Stimulated activated CD4-positive, alpha-beta T cell treated with anti-CD3 and anti-CD28 coated beads, Interleukin-15, amount 100 ng/mL, for 24 hours (primary cell): ENCODE measurements around the gene ALAS1.

ENCODE experiments used
- DNase-seq: peaks from one replicate; pipeline ENCODE4 v3.0.0-alpha.2; 2020

Gene ALAS1

DNA sequence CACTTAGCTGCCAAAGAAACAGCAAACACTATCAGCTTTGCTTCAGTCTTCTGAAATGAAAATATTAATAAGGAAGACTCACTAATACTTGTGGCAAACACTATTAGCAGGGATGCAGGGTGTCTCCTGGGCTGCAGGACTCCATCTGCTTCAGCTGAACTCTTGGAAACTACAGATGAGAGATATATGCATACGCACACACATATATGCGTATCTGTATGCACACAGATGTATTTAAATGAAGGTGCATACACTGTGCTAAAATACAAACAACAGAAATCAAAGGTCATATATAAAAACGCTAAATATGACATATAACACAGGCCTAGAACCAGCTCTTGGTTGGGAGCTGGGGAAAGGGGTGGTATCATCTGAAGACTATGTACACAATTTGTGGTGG is 58.2 kb downstream of the ALAS1 start:
- DNase-seq, result no peak

DNA sequence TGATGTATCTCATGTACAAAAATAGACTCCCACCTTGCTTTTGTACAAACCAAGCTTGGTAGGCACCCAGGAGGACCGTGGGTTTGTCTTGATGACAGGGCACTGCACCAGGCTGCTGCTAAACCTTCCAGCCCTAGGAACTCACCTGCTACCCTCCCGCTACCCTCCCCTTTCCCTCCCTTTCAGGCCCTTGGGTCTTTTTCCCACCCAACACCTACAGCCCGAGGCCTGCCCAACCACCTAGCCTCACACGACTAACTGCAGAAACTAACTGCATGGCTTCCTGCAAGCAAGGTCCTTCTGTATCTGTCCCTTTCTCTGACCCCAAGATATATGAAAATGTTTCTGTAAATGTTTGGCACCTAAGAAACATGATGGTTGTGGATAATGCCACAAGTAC is 58.7 kb downstream of the ALAS1 start:
- DNase-seq, result no peak

DNA sequence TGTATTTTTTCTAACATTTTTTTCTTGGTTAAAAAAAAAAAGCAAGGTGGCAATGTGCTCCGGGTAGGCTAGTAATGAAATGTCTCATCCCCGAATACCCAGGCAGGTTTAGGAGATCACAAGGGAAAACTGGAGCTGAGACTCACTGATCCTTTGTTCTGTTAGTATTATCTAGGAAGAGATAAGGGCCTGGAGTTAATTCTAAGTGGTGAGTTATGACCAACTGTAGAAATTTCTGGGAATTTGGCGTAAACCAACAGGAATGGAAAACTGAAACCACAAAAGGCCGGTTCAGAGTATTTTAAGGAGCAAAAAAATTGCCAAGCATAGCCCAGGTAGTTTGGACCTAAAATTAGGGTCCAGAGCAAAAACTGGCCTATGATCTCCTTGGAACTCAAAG is 60.0 kb downstream of the ALAS1 start:
- DNase-seq, result no peak

DNA sequence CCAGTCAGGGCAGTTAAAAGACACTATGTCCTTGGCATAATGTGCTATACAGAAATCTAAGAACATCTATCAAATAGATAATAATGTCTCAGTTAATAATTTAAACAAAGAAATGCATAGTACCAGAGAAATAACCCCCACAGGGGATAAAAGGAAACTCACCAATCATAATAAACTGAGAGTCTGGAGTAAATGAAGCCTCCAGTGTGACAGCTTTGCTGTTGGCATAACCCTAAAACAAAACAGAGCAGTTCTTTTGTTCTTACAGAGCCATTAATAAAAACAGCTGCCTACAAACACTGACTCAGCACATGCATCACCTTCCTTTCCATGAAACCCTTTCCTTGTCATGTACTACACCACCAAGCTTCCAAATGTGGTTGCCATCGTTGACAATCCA is 61.1 kb downstream of the ALAS1 start:
- no peak for DNase-seq

DNA sequence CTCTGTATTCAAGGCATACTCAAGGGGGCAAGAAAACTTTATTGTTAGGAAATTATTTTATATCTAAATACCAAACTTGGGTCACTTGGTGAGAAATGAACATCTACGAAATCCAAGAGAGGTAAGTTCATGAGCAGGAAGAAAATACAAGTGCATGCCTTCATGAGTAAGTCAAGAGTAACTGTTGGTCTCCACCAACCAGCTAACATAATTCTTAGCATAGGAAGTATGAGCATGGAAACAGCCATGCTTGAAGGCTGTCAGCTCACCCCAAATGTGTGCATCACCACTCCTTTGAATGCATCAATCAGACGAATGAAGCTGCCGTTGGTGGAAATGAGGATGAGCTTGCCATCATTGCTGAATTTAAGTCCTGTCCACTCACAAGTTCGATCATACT is 61.5 kb downstream of the ALAS1 start:
- no peak for DNase-seq

DNA sequence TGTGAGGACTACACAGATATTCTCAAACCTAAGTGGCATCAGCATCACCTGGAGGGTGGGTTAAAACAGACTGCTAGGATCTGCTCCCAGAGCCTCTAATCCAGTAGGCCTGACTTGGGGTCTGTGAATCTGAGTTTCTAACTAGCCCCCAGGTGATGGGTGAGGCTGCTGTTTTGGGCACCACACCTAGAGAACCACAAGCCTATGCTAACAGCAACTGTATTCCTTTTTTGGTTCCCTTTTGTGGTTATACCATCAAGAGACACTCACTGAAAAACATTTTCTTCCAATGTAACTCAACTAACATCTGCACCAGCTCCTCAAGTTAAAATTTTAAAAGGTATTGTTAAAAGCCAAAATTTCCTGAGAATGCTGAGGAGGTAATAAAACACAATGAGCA is 64.5 kb downstream of the ALAS1 start:
- no peak for DNase-seq
